Retinal pigment epithelial cell (primary cell): ENCODE data around the gene SLC38A8.

Experiments used
- DNase-seq: peaks from one replicate; pipeline ENCODE4 v3.0.0-alpha.2; 2010; ENCODE audit warnings: low read depth
- H3K4me3 ChIP-seq: 2 replicates; pipeline ENCODE4 v1.5.1; 2011; ENCODE audit warnings: mild to moderate bottlenecking, low read length, control low read depth, moderate library complexity
- TF ChIP-seq, protein P1 (sequence below): conservative IDR thresholded peaks from 2 replicates; pipeline ENCODE4 v1.5.1; 2011; ENCODE audit warnings: low read depth, low read length, control low read depth, inconsistent platforms

SLC38A8 gene

DNA sequence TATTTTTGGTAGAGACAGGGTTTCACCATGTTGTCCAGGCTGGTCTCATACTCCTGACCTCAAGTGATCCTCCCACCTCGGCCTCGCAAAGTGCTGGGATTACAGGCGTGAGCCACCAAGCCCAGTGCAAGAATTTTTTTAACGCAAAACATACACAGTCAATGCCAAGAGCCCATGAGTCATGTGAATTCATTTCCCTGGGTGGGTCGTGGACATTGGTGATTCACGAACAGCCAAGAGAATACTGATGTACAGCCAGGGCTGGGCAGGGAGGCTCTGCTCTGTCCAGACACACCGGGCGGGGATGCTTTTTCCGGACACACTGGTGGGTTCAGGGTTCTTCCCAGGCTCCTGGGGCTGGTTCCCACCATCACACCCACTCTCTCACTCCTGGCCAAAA is 17.7 kb downstream of the SLC38A8 start:
- TF ChIP-seq, protein P1, sequence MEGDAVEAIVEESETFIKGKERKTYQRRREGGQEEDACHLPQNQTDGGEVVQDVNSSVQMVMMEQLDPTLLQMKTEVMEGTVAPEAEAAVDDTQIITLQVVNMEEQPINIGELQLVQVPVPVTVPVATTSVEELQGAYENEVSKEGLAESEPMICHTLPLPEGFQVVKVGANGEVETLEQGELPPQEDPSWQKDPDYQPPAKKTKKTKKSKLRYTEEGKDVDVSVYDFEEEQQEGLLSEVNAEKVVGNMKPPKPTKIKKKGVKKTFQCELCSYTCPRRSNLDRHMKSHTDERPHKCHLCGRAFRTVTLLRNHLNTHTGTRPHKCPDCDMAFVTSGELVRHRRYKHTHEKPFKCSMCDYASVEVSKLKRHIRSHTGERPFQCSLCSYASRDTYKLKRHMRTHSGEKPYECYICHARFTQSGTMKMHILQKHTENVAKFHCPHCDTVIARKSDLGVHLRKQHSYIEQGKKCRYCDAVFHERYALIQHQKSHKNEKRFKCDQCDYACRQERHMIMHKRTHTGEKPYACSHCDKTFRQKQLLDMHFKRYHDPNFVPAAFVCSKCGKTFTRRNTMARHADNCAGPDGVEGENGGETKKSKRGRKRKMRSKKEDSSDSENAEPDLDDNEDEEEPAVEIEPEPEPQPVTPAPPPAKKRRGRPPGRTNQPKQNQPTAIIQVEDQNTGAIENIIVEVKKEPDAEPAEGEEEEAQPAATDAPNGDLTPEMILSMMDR: no peak
- DNase-seq: no peak
- H3K4me3 ChIP-seq: no peak overlapping the region

DNA sequence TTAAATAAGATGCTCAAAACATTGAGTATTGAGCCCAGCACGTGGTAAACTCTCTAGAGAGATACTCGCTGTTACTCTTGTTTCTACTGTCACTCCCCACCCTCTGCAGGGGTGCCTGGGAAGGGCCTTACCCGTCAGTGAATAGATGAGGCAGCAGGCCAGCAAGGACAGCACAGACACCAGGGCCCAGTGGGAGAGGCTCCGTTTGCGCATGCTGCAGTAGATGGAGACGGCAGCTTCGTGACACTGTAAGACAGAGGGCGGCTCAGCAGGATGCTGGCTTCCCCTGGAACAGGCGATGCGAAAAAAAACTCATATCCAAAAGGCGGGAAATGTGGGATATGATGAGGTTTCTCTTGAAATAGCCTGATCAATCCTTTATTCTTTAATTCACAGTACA is 20.0 kb downstream of the SLC38A8 start:
- H3K4me3 ChIP-seq: no peak overlapping the region
- no peak for DNase-seq
- TF ChIP-seq, protein P1: no peak

DNA sequence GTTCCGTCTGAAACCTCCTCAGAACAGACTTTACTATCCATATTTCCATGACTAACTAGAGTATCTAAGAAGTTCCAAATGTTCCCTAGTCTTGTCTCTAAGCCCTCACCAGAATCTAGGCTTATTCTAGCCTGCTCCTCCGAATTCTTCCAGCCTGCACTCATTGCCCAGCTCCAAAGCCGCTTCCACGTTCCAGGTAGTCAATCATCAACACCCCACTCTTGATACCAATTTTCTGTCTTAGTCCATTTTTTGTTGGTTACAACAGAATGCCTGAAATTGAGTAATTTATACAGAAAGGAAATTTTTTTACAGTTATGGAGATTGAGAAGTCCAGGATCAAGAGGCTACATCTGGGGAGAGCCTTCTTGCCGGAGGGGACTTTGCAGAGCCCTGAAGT is 21.1 kb downstream of the SLC38A8 start:
- no peak overlapping the region for H3K4me3 ChIP-seq
- TF ChIP-seq, protein P1: no peak
- no peak for DNase-seq

DNA sequence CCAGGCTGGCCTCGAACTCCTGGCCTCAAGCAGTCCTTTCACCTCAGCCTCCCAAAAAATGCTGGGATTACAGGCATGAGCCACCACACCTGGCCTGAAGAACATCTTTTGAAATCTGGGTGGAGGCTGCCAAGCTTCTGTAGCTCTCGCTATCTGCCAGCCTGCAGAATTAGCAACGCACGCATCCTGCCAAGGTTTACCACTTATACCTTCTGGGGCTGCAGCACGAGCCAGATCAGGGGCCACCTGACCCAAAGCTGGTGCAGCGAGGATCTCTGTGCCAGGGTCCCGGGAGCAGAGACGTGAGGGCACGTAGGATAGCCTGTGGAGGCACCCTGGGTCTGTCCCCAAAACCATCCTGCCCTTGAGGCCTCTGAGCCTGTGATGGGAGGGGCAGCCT is 22.2 kb downstream of the SLC38A8 start:
- H3K4me3 ChIP-seq: no peak overlapping the region
- DNase-seq: no peak
- TF ChIP-seq, protein P1: no peak

DNA sequence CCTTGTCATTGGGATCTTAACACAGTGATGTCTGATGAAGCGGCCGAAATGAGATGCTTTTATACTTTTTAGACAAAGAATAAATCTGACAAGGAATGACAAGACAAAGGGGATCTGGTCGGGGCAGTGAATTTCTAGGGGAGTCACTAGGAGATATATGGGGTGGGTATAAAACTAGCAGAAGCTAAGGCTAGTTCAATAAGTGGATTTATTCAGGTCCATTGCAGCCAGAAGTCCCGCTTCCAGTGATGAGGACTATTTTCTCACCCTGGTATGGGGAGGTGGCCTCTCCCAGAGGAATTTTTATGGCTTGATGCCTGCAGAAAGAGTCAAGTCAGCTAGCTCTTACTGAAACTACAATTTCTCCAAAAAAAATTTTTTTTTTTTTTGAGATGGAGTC is 23.9 kb downstream of the SLC38A8 start:
- TF ChIP-seq, protein P1: no peak
- DNase-seq: no peak
- H3K4me3 ChIP-seq: no peak overlapping the region

DNA sequence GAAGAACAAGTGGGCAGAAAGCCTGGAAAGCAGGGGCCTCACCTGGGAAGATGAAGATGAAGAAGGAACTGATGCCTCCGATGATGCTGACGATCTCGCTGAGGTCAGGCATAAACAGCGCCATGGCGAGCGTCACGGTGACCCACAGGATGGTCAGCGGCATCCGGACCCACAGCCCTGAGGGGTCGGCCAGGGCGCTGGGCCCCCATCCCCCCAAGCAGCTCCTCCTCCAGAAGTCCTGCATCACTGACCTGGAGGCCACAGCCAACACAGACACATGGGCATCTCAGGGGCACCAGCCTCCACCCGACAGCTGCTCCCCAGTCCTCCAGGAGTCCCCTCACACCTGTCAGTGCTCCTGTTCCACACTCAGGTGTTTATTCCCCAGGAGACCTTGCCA is 26.1 kb downstream of the SLC38A8 start:
- DNase-seq: no peak
- H3K4me3 ChIP-seq: no peak overlapping the region
- TF ChIP-seq, protein P1: no peak

DNA sequence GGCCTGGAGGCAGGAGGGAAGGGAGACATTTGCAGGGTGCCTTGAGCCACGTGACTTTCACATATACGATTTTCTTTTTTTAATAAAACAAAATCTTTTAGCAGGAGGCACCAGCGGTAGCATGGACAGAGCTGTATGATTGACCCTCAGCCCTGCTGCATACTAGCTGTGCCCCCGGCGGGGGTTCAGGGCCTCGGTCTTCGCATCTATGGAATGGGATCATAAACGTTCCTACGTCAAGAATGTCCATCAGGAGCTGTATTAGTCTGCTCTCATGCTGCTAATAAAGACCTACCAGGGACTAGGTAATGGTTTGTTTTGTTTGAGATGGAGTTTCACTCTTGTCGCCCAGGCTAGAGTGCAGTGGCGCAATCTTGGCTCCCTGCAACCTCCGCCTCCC is 27.2 kb downstream of the SLC38A8 start:
- TF ChIP-seq, protein P1: no peak
- H3K4me3 ChIP-seq: no peak overlapping the region
- no peak for DNase-seq
